ENCODE data around the gene SLC25A12. TPM values are rescaled to one million over a fixed set of nuclear protein-coding genes. Genes with fewer than 3 reads are reported as not detected.

SLC25A12 gene
- total and polyA plus RNA-seq, 2 donors (not counting 1 experiment from before 2014, with no cell fraction given) = 10.0 to 21.0 TPM

Small RNAs within 50 kb of the gene (small RNA-seq; reads per million reads assigned to genes)
- gene RNU6-182P (ENCODE audit: insufficient read length, low read depth, low replicate concordance) = not detected

Other genes starting within 250 kb of the SLC25A12 start
- gene DYNC1I2, start 206.8 kb downstream of the SLC25A12 start, total RNA-seq = 53.9 and 57.6 TPM in 2 replicates
- 20.4 and 29.1 TPM in 2 replicates for gene DYNC1I2, start 206.8 kb downstream of the SLC25A12 start, polyA plus RNA-seq
- 25.1 and 26.9 TPM in 2 replicates for gene HAT1, start 28.2 kb upstream of the SLC25A12 start, total RNA-seq
- 12.0 and 16.2 TPM in 2 replicates for gene HAT1, start 28.2 kb upstream of the SLC25A12 start, polyA plus RNA-seq
- 8.2 and 8.9 TPM in 2 replicates for gene METAP1D, start 105.7 kb upstream of the SLC25A12 start, total RNA-seq
- gene METAP1D, start 105.7 kb upstream of the SLC25A12 start, polyA plus RNA-seq = 7.8 and 9.8 TPM in 2 replicates
- gene DLX1, start 191.3 kb upstream of the SLC25A12 start, total RNA-seq = not detected in 2 replicates
- gene DLX1, start 191.3 kb upstream of the SLC25A12 start, polyA plus RNA-seq = not detected in 2 replicates
- 0.52 and 0.61 TPM in 2 replicates for gene DLX2, start 208.7 kb upstream of the SLC25A12 start, total RNA-seq
- gene DLX2, start 208.7 kb upstream of the SLC25A12 start, polyA plus RNA-seq = 0.04 and 0.13 TPM in 2 replicates